Measurements from ENCODE around the gene INPP4A. TPM values are rescaled to one million over a fixed set of nuclear protein-coding genes. Genes with fewer than 3 reads are reported as not detected.

The INPP4A gene
- total and polyA plus RNA-seq, 2 donors (not counting 3 experiments of a cell fraction or from before 2014, with no cell fraction given), result 14.9 to 28.8 TPM

GRCh38 chr2:98568161-98568956 lies 123.7 kb downstream of the INPP4A start:
- Histone ChIP-seq H3K4me3 (replicated peaks in 1 of 3; ENCODE audit: insufficient read depth in 1 of 3, low read depth in 1 of 3, low read length in 3 of 3) (no peak overlapping the region), H3K79me2 (ENCODE audit: control insufficient read depth, insufficient read depth, low read length) (no peaks in the 10 kb centered on the region), H4K20me1 (replicated peaks; ENCODE audit: control insufficient read depth, extremely low read depth, insufficient read depth, low read length) (no peaks in the 10 kb centered on the region), H3K27me3 (ENCODE audit: control insufficient read depth in 2 of 2, insufficient read depth in 2 of 2, low read length in 2 of 2) (no peaks in the 10 kb centered on the region), H3K4me1 (ENCODE audit: control insufficient read depth, extremely low read depth, insufficient read depth, low read length) (no peaks in the 10 kb centered on the region), H3K36me3 (ENCODE audit: control insufficient read depth in 2 of 2, extremely low read depth in 1 of 2, insufficient read depth in 2 of 2, low read length in 2 of 2) (peaks cover 4 to 37% of the 10 kb centered on the region in 2 experiments), H3K9me3 (replicated peaks; ENCODE audit: control insufficient read depth, insufficient read depth, low read length) (no peaks in the 10 kb centered on the region), H3K9ac (replicated peaks; ENCODE audit: extremely low read depth, insufficient read depth, low read length) (no peak overlapping the region), H2AFZ (ENCODE audit: low read depth, low read length) (no peak overlapping the region), H3K9me1 (replicated peaks; ENCODE audit: control insufficient read depth, extremely low read depth, insufficient read depth, low read length) (no peaks in the 10 kb centered on the region), H3K27ac (ENCODE audit: insufficient read depth, low read depth, low read length) (no peak overlapping the region), H3K4me2 (ENCODE audit: insufficient read depth, low read length) (no peak overlapping the region)
- ChIA-PET POLR2A (no interaction called here), CTCF (interaction anchor here (0.6 to 3.3 kb wide), 40 partner anchors 8 to 647 kb away, joined by 3 to 24 read pairs (median 4); no protein-coding TSS in a partner anchor)
- dilution Hi-C loops (cut with MboI; ENCODE audit: extremely low pct_ligation_motif_present, low sequenced_read_pairs) (no loop called here), intact Hi-C loops (cut with micrococcal nuclease) (loop anchor here (2.0 kb wide), 1 partner anchor 32 kb away; no protein-coding TSS in a partner anchor)
- no peak for TF ChIP-seq MYC (IDR thresholded peaks at IDR 0.05; ENCODE audit: low read depth, low read length)
- no peak for TF ChIP-seq EZH2 (IDR thresholded peaks at IDR 0.05; ENCODE audit: borderline replicate concordance, low read depth, low read length, severe bottlenecking)
- no peak for TF ChIP-seq JUN (IDR thresholded peaks at IDR 0.05; ENCODE audit: borderline replicate concordance, insufficient read depth, insufficient read length, low read depth)
- no peak for TF ChIP-seq POLR2AphosphoS5 (IDR thresholded peaks at IDR 0.05; ENCODE audit: insufficient read depth, low read depth, low read length)
- TF ChIP-seq CTCF (IDR thresholded peaks at IDR 0.05; ENCODE audit: extremely low read depth in 1 of 2, insufficient read depth in 1 of 2, low read depth in 1 of 2, low read length in 2 of 2), result no peak
- TF ChIP-seq GATA2 (IDR thresholded peaks at IDR 0.05; ENCODE audit: insufficient read depth, insufficient read length, low read depth, low read length), result no peak
- no peak for TF ChIP-seq MAX (IDR thresholded peaks at IDR 0.05; ENCODE audit: insufficient read depth, insufficient read length)
- DNase-seq (ENCODE audit: low read depth, low spot score) (no peak), FAIRE-seq (no peak)
- BruUV-seq (replicated peaks), result no TSS peak

All from endothelial cell of umbilical vein (primary cell).